Prostate gland (tissue), 2 donors: ENCODE measurements around the gene NOX5. TPM values are rescaled to one million over a fixed set of nuclear protein-coding genes. Genes with fewer than 3 reads are reported as not detected.

Experiments
- DNase-seq: peaks from one replicate; pipeline ENCODE4 v3.0.0-alpha.2; 2019; ENCODE audit warnings: low spot score
- H3K27ac ChIP-seq, 2 donors: fragments of 200-600 bp; sonication (generic); 2 replicates each; pipeline ENCODE4 v1.5.1; 2017 to 2019
- H3K27me3 ChIP-seq: fragments of 200-600 bp; sonication (generic); replicated peaks from 2 replicates; pipeline ENCODE4 v1.5.1; 2019; ENCODE audit not compliant: insufficient read depth
- H3K36me3 ChIP-seq, 2 donors: fragments of 200-600 bp; sonication (generic); 1 replicate in 1 of 2; 2 replicates in 1 of 2; pipeline versions ENCODE4 v1.5.1 to v1.8.1; 2017 to 2019
- H3K4me1 ChIP-seq: fragments of 200-600 bp; sonication (generic); replicated peaks from 2 replicates; pipeline ENCODE4 v1.5.1; 2019
- H3K4me3 ChIP-seq, 2 donors: fragments of 200-600 bp; sonication (generic); 2 replicates each; pipeline ENCODE4 v1.5.1; 2017 to 2019
- H3K9me3 ChIP-seq: fragments of 200-600 bp; sonication (generic); 2 replicates; pipeline ENCODE4 v1.5.1; 2017
- POLR2A ChIP-seq: fragments of 450-650 bp; IDR thresholded peaks from one replicate; pipeline ENCODE4 v1.6.1; 2016; ENCODE audit warnings: antibody characterized with exemption, mild to moderate bottlenecking
- POLR2AphosphoS5 ChIP-seq: sonication (generic); formaldehyde crosslinking; IDR thresholded peaks from one replicate; pipeline ENCODE4 v1.6.1; 2017; ENCODE audit warnings: antibody characterized with exemption
- whole genome bisulfite sequencing: methylation state at CpG from one replicate; pipeline ENCODE4 v1.1.5; 2018; 5-methylcytosine and 5-hydroxymethylcytosine counted together
- intact Hi-C: fragments of 100-400 bp; cut with DNase I; formaldehyde crosslinking; loops from one replicate; pipeline ENCODE4 v1.14.2; 2022
- total RNA-seq, 2 donors: library from RNA; depleted of rRNA; stranded (reverse); fragments of >200 nt; gene quantifications; one replicate each; pipeline ENCODE4 v1.1.0, GENCODE V29; 2016
- TF ChIP-seq, protein P1 (sequence below), 4 experiments: fragments of 200-600 bp in 2 of 4; fragments of 450-650 bp in 2 of 4; sonication (generic) in 2 of 4; IDR thresholded peaks; 1 replicate in 3 of 4; 2 replicates in 1 of 4; pipeline ENCODE4 v1.5.1; 2016 to 2019; ENCODE audit warnings: antibody characterized with exemption in 4 of 4, mild to moderate bottlenecking in 2 of 4, moderate library complexity in 2 of 4

Gene NOX5
- total RNA-seq, 2 donors from 2014 or later, result 0.05 to 5.8 TPM

- 83% methylated on average over 7 of the region's 7 CpGs for WGBS
- no peak for DNase-seq
- H3K36me3 ChIP-seq, result no peaks in the 10 kb centered on the region
- no peaks in the 10 kb centered on the region for H3K4me1 ChIP-seq
- intact Hi-C loops, result no loop called here
- TF ChIP-seq POLR2A (no peak), POLR2AphosphoS5 (no peak)
- TF ChIP-seq, protein P1, sequence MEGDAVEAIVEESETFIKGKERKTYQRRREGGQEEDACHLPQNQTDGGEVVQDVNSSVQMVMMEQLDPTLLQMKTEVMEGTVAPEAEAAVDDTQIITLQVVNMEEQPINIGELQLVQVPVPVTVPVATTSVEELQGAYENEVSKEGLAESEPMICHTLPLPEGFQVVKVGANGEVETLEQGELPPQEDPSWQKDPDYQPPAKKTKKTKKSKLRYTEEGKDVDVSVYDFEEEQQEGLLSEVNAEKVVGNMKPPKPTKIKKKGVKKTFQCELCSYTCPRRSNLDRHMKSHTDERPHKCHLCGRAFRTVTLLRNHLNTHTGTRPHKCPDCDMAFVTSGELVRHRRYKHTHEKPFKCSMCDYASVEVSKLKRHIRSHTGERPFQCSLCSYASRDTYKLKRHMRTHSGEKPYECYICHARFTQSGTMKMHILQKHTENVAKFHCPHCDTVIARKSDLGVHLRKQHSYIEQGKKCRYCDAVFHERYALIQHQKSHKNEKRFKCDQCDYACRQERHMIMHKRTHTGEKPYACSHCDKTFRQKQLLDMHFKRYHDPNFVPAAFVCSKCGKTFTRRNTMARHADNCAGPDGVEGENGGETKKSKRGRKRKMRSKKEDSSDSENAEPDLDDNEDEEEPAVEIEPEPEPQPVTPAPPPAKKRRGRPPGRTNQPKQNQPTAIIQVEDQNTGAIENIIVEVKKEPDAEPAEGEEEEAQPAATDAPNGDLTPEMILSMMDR (IDR thresholded peaks at IDR 0.05), result no peak
- no peaks in the 10 kb centered on the region for H3K27me3 ChIP-seq
- H3K27ac ChIP-seq, result no peak overlapping the region
- no peak overlapping the region for H3K4me3 ChIP-seq
- H3K9me3 ChIP-seq, result no peaks in the 10 kb centered on the region
Observed at GRCh38 chr15:69098771-69099170, 84.3 kb downstream of the NOX5 start.

DNA sequence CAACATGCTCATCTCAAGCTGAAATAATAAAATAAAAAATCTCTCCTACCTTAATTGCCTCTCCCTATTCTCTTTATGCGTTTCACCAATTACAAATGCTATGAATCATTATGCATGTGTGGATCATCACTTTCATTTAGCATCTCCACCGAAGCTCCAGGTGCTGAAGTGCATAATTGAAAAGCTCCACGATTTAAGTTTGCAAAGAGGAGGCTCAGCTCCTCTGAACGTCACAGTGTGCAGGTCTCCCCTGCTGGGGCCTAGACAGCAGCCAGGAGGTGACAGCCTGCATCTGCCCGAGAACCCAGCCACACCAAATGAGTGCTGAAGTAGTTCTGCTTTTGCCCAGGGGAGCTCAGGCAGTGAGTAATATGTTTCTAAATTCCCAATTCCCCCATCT lies 85.4 kb downstream of the NOX5 start:
- Histone ChIP-seq H3K4me1 (no peaks in the 10 kb centered on the region), H3K27me3 (no peaks in the 10 kb centered on the region), H3K4me3 (no peak overlapping the region), H3K27ac (no peak overlapping the region), H3K36me3 (no peaks in the 10 kb centered on the region), H3K9me3 (no peaks in the 10 kb centered on the region)
- WGBS, result 86% methylated on average over 5 of the region's 5 CpGs
- no peak for DNase-seq
- no peak for TF ChIP-seq POLR2A
- TF ChIP-seq POLR2AphosphoS5, result no peak
- TF ChIP-seq, protein P1 (IDR thresholded peaks at IDR 0.05), result no peak
- intact Hi-C loops, result no loop called here

GRCh38 chr15:69100821-69101220 lies 86.3 kb downstream of the NOX5 start:
- no peak overlapping the region for H3K27ac ChIP-seq

GRCh38 chr15:69104050-69104750 lies 89.7 kb downstream of the NOX5 start:
- TF ChIP-seq POLR2A (no peak), POLR2AphosphoS5 (no peak)
- TF ChIP-seq, protein P1 (IDR thresholded peaks at IDR 0.05), result no peak
- no peaks in the 10 kb centered on the region for H3K27me3 ChIP-seq
- no peak for DNase-seq
- 74% methylated on average over 12 of the region's 12 CpGs for WGBS
- no peaks in the 10 kb centered on the region for H3K4me1 ChIP-seq
- H3K36me3 ChIP-seq, result no peaks in the 10 kb centered on the region
- H3K4me3 ChIP-seq, result no peak overlapping the region
- intact Hi-C loops, result no loop called here
- no peaks in the 10 kb centered on the region for H3K9me3 ChIP-seq
- H3K27ac ChIP-seq, result no peak overlapping the region

More at GRCh38 chr15:69100821-69101220, 86.3 kb downstream of the NOX5 start:
- H3K4me1 ChIP-seq, result no peaks in the 10 kb centered on the region
- TF ChIP-seq, protein P1 (IDR thresholded peaks at IDR 0.05), result no peak
- TF ChIP-seq POLR2AphosphoS5 (no peak), POLR2A (no peak)
- no peaks in the 10 kb centered on the region for H3K36me3 ChIP-seq
- no peak for DNase-seq
- intact Hi-C loops, result no loop called here
- no peak overlapping the region for H3K4me3 ChIP-seq
- no peaks in the 10 kb centered on the region for H3K27me3 ChIP-seq
- WGBS, result 77% methylated on average over 2 of the region's 2 CpGs
- H3K9me3 ChIP-seq, result no peaks in the 10 kb centered on the region

DNA sequence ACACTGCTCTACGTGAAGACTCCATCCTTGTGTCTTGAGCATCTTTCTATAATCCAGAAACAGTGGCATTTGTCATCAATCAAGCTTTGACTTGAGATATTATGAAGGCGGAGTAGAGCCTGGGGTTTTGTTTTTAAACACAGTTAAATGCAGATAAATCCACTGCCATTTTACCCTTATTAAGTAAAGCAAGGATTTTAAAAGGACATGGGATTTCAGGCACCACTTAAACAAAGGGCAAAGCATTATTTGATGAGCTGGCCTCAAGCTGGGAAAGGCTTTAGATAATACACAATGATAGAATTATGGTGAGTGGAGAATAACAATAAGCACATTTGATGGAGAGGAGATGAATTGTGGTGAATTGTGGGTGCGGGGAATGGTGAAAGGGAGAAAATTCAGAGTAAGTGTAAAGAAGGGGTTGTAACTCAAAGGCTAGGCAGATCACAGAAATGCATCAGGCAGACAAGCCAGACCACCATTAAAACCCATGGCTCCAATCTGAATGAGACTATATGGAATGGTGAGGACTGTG lies 91.0 kb downstream of the NOX5 start:
- 98% methylated on average over 3 of the region's 3 CpGs for WGBS
- no peak for DNase-seq
- H3K27ac ChIP-seq, result no peak overlapping the region
- no peaks in the 10 kb centered on the region for H3K4me1 ChIP-seq
- no peak for TF ChIP-seq POLR2AphosphoS5
- no peak for TF ChIP-seq POLR2A
- TF ChIP-seq, protein P1 (IDR thresholded peaks at IDR 0.05), result no peak
- H3K27me3 ChIP-seq, result no peaks in the 10 kb centered on the region
- intact Hi-C loops, result no loop called here
- H3K9me3 ChIP-seq, result no peaks in the 10 kb centered on the region
- no peak overlapping the region for H3K4me3 ChIP-seq
- H3K36me3 ChIP-seq, result no peaks in the 10 kb centered on the region
